ENCODE results near the gene PHYKPL. TPM values are rescaled to one million over a fixed set of nuclear protein-coding genes. Genes with fewer than 3 reads are reported as not detected.
"Not testable (repeated sequence)": the region's sequence is repeated elsewhere in the genome, so short reads cannot be mapped to it uniquely, and the experiment has no call there.

PHYKPL gene
- total and polyA plus RNA-seq, 12 donors: 15.0 to 125 (median 62.4) TPM

GRCh38 chr5:178241231-178241663 is 8.6 kb upstream of the PHYKPL start:
- TF ChIP-seq POLR2A (IDR thresholded peaks at IDR 0.05) (no peak), CTCF (IDR thresholded peaks at IDR 0.05) (no peak)
- Histone ChIP-seq H3K27ac (peak overlapping the region in 2 of 5 donors; percentile 61 to 68), H3K27me3 (no peaks in the 10 kb centered on the region), H3K4me1 (replicated peaks in 1 of 2) (peaks cover 0 to 38% of the 10 kb centered on the region in 2 donors), H3K9me3 (replicated peaks in 1 of 3) (no peaks in the 10 kb centered on the region), H3K36me3 (replicated peaks in 1 of 2) (no peaks in the 10 kb centered on the region), H3K4me3 (no peak overlapping the region)
- intact Hi-C loops (cut with DNase I): no loop called here
- 31 to 70% (median 62%) methylated on average over 1 to 8 of the region's 8 CpGs for WGBS, 4 donors
- peak in 3 of 7 donors; percentile 35 to 44 (median 41) for DNase-seq

GRCh38 chr5:178240766-178241165 is 8.2 kb upstream of the PHYKPL start:
- Histone ChIP-seq H3K9me3 (replicated peaks in 1 of 3) (no peaks in the 10 kb centered on the region), H3K27ac (peak overlapping the region in 2 of 5 donors; percentile 61 to 68), H3K27me3 (no peaks in the 10 kb centered on the region), H3K36me3 (replicated peaks in 1 of 2) (no peaks in the 10 kb centered on the region), H3K4me3 (no peak overlapping the region), H3K4me1 (replicated peaks in 1 of 2) (peaks cover 0 to 41% of the 10 kb centered on the region in 2 donors)
- intact Hi-C loops (cut with DNase I): no loop called here
- TF ChIP-seq POLR2A (IDR thresholded peaks at IDR 0.05) (no peak), CTCF (IDR thresholded peaks at IDR 0.05) (no peak)
- no peak for DNase-seq
- 62 to 84% (median 67%) methylated on average over 6 to 9 of the region's 9 CpGs for WGBS, 4 donors

- 73 to 86% (median 81%) methylated on average over 13 to 19 of the region's 19 CpGs for WGBS, 4 donors
- intact Hi-C loops (cut with DNase I): no loop called here
- TF ChIP-seq POLR2A (IDR thresholded peaks at IDR 0.05): no peak
- no peak for TF ChIP-seq CTCF (IDR thresholded peaks at IDR 0.05)
- H3K4me3 ChIP-seq: no peak overlapping the region
- no peaks in the 10 kb centered on the region for H3K27me3 ChIP-seq
- peak overlapping the region in 2 of 5 donors; percentile 61 to 68 for H3K27ac ChIP-seq
- no peak for DNase-seq
- H3K9me3 ChIP-seq (replicated peaks in 1 of 3): no peaks in the 10 kb centered on the region
- H3K4me1 ChIP-seq (replicated peaks in 1 of 2): peaks cover 0 to 44% of the 10 kb centered on the region in 2 donors
- no peaks in the 10 kb centered on the region for H3K36me3 ChIP-seq (replicated peaks in 1 of 2)
Observed at GRCh38 chr5:178240341-178240741, 7.7 kb upstream of the PHYKPL start.

GRCh38 chr5:178239626-178240301 is 7.2 kb upstream of the PHYKPL start:
- peak in 1 of 7 donors; percentile 37 for DNase-seq
- intact Hi-C loops (cut with DNase I); H3K27me3 ChIP-seq; H3K36me3 ChIP-seq (replicated peaks in 1 of 2); H3K4me3 ChIP-seq; H3K9me3 ChIP-seq (replicated peaks in 1 of 3): not testable (repeated sequence)
- WGBS, 4 donors: 50 to 64% (median 58%) methylated on average over 2 to 14 of the region's 16 CpGs
- peaks cover 0 to 50% of the 10 kb centered on the region in 2 donors for H3K4me1 ChIP-seq (replicated peaks in 1 of 2)
- H3K27ac ChIP-seq: peak overlapping the region in 2 of 5 donors; percentile 61 to 68

All from adrenal gland (tissue), 12 donors.